ENCODE measurements around the gene DHTKD1. TPM values are rescaled to one million over a fixed set of nuclear protein-coding genes. Genes with fewer than 3 reads are reported as not detected.

Gene DHTKD1
- total RNA-seq, 1 experiment from 2014 or later, result 32.4 TPM

DNA sequence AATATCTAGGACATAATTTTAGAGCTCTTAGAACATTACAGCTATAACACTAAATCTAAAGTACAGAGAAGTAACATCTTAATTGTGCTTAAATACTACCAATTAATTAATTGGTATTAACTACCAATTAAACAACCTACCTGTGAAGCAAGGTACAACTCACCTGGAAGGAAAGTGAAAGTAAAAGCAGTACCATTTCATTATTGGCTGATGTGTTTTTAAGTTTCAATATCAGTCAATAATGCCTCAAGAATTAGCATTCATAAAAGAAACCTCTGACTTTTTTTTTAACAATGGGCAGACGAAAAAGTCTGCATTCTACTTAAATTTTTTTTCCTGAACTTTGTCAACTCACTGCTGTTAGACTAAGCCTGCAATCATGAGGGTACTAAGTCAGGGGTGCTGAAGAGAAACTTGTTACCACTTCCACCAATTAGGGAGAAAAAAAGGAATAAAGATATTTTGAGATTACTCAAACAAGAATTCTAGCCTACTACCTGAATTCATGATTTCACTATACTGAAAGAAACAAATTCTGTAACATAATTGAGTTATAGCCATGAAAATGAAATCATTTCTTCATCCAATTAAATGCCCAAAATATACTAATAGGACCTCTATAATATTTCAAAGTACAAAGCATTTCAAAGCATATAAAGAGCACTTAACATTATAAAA, 46.0 kb upstream of the DHTKD1 start:
- POLR2A ChIA-PET (ENCODE audit: low non-redundant PET), result no interaction called here

GRCh38 chr10:12025591-12025990, 43.2 kb upstream of the DHTKD1 start:
- Histone ChIP-seq H3K4me1 (ENCODE audit: insufficient read depth, low read length, poor library complexity, severe bottlenecking) (no peaks in the 10 kb centered on the region), H3K9me3 (ENCODE audit: low read depth, low read length, poor library complexity, severe bottlenecking) (no peaks in the 10 kb centered on the region), H3K27me3 (replicated peaks; ENCODE audit: insufficient read depth, low read depth, low read length, poor library complexity) (no peaks in the 10 kb centered on the region), H3K4me3 (ENCODE audit: low read depth, low read length, poor library complexity, severe bottlenecking) (no peak overlapping the region), H3K36me3 (ENCODE audit: insufficient read depth, low read length, poor library complexity, severe bottlenecking) (peaks cover 38% of the 10 kb centered on the region), H3K27ac (ENCODE audit: low read depth, low read length, poor library complexity, severe bottlenecking) (no peak overlapping the region)
- intact Hi-C loops (cut with micrococcal nuclease; ENCODE audit: unreplicated experiment), result no loop called here
- no TSS peak for BruUV-seq (replicated peaks)
- ChIA-PET POLR2A (ENCODE audit: low non-redundant PET) (no interaction called here), CTCF (no interaction called here)
- DNase-seq (ENCODE audit: low spot score), result no peak
- TF ChIP-seq EZH2 (IDR thresholded peaks at IDR 0.05; ENCODE audit: borderline replicate concordance, low read depth, low read length, poor library complexity, severe bottlenecking) (no peak), CTCF (conservative IDR thresholded peaks at IDR 0.05; ENCODE audit: low read depth, low read length) (no peak)

More for the DNA sequence above, 46.0 kb upstream of the DHTKD1 start:
- no peak overlapping the region for H3K4me3 ChIP-seq (ENCODE audit: low read depth, low read length, poor library complexity, severe bottlenecking)
- no peak for DNase-seq (ENCODE audit: low spot score)
- H3K27ac ChIP-seq (ENCODE audit: low read depth, low read length, poor library complexity, severe bottlenecking), result no peak overlapping the region
- peaks cover 21% of the 10 kb centered on the region for H3K36me3 ChIP-seq (ENCODE audit: insufficient read depth, low read length, poor library complexity, severe bottlenecking)
- no peaks in the 10 kb centered on the region for H3K27me3 ChIP-seq (replicated peaks; ENCODE audit: insufficient read depth, low read depth, low read length, poor library complexity)
- BruUV-seq (replicated peaks), result no TSS peak
- CTCF ChIA-PET, result no interaction called here
- intact Hi-C loops (cut with micrococcal nuclease; ENCODE audit: unreplicated experiment), result no loop called here
- no peaks in the 10 kb centered on the region for H3K4me1 ChIP-seq (ENCODE audit: insufficient read depth, low read length, poor library complexity, severe bottlenecking)
- TF ChIP-seq EZH2 (IDR thresholded peaks at IDR 0.05; ENCODE audit: borderline replicate concordance, low read depth, low read length, poor library complexity, severe bottlenecking), result no peak
- no peak for TF ChIP-seq CTCF (conservative IDR thresholded peaks at IDR 0.05; ENCODE audit: low read depth, low read length)
- H3K9me3 ChIP-seq (ENCODE audit: low read depth, low read length, poor library complexity, severe bottlenecking), result no peaks in the 10 kb centered on the region

- no peak for TF ChIP-seq CTCF (conservative IDR thresholded peaks at IDR 0.05; ENCODE audit: low read depth, low read length)
- ChIA-PET CTCF (no interaction called here), POLR2A (ENCODE audit: low non-redundant PET) (no interaction called here)
- Histone ChIP-seq H3K27ac (ENCODE audit: low read depth, low read length, poor library complexity, severe bottlenecking) (no peak overlapping the region), H3K4me3 (ENCODE audit: low read depth, low read length, poor library complexity, severe bottlenecking) (no peak overlapping the region), H3K9me3 (ENCODE audit: low read depth, low read length, poor library complexity, severe bottlenecking) (no peaks in the 10 kb centered on the region), H3K27me3 (replicated peaks; ENCODE audit: insufficient read depth, low read depth, low read length, poor library complexity) (no peaks in the 10 kb centered on the region), H3K36me3 (ENCODE audit: insufficient read depth, low read length, poor library complexity, severe bottlenecking) (peaks cover 30% of the 10 kb centered on the region), H3K4me1 (ENCODE audit: insufficient read depth, low read length, poor library complexity, severe bottlenecking) (no peaks in the 10 kb centered on the region)
- intact Hi-C loops (cut with micrococcal nuclease; ENCODE audit: unreplicated experiment), result no loop called here
- BruUV-seq (replicated peaks), result TSS peak; percentile 2
- DNase-seq (ENCODE audit: low spot score), result no peak
Measured at GRCh38 chr10:12027539-12027938, 41.2 kb upstream of the DHTKD1 start.
